ENCODE measurements around the gene FSTL4.

Gene FSTL4

DNA sequence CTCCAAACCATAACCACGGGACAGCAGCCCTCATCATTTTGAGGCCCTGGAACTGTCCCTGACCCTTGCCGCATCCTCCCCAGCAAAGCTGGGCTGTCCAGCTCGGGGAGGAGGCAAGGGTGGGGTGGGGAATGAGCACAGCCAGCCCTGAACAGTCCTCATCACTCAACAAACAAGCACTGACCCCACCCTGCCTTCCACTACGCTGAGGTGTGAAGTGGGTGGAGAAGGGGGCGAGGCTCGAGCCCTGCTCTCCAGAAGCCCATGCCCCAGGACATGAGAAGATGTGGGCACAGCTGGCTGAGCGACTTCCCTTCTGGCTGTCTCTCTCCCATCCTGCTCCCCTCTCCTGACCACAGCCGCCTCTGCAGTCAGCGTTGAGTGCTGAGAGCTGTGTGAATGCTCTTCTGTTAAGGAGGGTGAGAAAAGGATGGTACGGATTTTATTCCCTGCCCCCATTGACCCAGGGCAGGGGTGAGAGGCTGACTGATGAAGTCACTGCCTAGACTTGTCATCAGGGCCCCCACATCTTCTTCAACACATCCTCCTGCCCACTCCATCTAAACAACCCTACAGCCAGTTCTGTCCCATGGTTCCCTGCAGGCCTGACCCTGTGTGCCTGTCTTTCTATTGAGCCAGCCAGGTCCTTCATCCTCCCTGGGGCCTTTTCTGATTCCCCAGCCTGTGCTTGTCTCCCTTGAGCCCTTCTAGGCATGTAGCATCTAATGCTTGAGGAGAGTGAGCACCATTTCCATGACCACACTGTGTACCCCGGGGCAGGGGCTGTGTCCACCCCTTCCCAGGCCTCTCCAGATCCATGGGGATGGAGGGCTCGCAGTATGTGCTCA lies 276.0 kb downstream of the FSTL4 start:
- no peak for DNase-seq

GRCh38 chr5:133334796-133335639 lies 277.3 kb downstream of the FSTL4 start:
- DNase-seq = no peak

- DNase-seq = no peak
Observed at GRCh38 chr5:133333326-133334150, 278.8 kb downstream of the FSTL4 start.

DNA sequence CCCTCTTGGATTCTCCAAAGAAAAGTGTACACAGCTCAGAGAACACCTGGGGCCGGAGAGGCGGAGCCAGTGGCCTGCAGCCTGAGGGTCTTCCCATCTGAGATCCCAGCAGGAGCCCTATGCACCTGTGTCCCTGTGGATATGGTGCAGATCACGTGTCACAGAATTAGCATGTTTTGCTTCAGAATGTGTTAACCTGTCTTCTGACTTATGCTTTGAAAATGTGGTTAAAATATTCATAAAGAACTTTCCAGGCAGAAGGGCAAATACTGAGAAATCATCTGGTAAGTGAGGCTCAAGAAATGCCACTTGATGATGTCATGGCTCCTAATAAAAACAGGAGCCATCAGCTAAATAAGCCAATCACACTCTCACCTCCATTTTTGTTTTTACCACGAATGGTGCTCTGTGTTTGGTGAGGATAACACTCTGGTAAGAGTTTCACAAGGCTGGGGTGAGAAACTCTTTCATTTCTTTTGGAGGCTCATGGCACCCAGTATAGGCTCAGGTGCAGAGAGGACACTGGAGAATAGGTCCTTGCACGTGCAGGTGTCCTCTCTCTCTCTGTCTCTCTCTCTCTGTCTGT lies 279.8 kb downstream of the FSTL4 start:
- no peak for DNase-seq

- no peak for DNase-seq
Observed at GRCh38 chr5:133331941-133332340, 280.4 kb downstream of the FSTL4 start.

GRCh38 chr5:133330956-133331355 lies 281.4 kb downstream of the FSTL4 start:
- DNase-seq = no peak

DNA sequence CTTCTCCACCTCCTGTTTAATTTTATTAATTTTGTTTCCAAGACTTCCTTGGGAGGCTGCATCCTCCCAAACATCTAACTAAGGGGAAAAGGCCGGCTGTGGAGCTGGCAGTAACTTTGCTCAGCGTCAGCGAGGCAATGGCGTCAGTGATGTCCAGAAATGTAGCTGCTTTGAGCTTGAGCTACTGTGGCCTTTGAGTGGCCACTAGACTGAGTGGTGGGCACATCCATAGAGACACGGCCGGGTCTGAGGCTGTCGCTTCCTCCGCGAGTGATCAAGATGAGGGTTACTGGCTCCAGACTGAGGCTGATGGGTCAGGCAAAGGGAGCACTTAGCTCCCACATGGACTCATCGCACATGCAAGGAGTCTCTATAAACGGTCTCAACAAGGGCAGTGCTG lies 283.5 kb downstream of the FSTL4 start:
- no peak for DNase-seq

DNA sequence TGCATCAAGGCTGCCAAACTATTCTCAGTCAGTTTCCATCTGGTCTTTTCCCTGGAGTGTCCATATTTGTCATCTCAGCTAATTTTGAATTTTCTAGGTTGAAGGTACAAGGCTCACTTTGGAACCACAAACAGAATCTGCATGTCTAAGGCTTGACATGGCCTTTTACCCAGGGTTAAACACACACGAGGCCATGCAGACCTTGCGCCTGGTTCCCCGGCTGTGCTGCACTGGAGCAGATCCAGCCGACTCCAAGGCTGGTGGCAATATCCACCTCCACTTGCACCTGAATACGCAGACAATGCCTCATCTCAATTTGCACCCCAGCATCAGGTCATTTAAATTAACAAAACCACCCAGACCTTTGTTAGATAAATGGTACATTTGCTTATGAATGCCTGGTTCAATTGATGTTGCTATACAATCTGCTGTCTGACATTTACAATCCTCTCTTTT lies 284.4 kb downstream of the FSTL4 start:
- DNase-seq = no peak

DNA sequence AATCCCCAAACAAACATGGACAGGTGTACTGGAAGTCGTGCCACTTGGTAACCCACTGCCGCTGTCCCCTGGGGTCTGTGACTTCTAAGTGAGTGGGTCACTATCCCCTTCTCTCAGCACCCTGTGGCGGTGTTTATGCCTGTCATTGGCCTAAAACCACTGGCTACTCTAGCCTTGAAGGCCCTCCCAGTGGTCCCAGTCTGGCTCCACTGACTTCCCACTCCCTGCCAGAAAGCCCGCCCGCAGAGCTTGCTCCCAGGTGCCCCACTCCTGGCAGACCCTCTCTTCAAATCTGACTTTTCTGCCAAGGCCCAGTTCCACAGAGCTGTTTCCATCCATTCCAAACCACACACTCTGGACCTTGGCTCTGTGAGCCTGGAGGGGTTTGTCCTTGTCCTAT lies 286.0 kb downstream of the FSTL4 start:
- DNase-seq = no peak

DNA sequence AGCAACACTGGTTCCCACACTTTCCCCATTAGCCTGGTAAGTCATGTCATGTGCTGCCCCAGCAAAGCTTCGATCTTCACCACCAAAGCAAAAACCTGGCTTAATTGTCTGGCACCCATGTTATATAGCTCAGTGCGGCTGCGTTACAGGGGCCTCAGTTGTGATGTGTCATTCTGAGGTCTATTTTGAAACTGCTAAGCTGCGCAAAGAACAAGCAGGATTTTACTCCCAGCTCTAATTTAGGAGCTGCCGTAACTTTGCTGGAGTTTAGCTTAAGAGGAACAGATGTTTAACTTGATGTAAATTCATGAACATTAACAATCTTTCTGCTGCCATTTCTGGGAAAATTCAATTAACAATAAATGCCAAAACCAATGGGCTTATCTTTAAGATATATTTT lies 286.5 kb downstream of the FSTL4 start:
- no peak for DNase-seq

DNA sequence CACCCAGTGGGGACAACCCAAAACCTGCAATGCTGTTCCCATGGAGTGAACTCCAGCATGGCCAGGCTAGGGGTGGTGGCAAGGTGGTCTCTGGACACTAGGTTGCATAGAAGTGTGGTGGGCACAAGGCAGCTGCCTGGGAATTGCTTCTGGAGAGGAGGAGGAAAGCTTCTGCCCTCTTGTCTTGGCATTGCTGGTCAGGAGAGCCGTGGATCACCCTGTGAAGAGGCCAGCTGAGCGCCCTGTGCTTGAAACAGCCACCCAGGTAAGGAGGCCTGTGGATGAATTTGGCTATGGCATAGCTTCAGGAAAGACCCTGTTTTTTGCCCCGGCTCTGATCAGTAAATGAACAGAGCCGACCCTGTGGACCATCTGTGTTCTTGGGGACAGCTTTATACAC lies 287.4 kb downstream of the FSTL4 start:
- no peak for DNase-seq

DNA sequence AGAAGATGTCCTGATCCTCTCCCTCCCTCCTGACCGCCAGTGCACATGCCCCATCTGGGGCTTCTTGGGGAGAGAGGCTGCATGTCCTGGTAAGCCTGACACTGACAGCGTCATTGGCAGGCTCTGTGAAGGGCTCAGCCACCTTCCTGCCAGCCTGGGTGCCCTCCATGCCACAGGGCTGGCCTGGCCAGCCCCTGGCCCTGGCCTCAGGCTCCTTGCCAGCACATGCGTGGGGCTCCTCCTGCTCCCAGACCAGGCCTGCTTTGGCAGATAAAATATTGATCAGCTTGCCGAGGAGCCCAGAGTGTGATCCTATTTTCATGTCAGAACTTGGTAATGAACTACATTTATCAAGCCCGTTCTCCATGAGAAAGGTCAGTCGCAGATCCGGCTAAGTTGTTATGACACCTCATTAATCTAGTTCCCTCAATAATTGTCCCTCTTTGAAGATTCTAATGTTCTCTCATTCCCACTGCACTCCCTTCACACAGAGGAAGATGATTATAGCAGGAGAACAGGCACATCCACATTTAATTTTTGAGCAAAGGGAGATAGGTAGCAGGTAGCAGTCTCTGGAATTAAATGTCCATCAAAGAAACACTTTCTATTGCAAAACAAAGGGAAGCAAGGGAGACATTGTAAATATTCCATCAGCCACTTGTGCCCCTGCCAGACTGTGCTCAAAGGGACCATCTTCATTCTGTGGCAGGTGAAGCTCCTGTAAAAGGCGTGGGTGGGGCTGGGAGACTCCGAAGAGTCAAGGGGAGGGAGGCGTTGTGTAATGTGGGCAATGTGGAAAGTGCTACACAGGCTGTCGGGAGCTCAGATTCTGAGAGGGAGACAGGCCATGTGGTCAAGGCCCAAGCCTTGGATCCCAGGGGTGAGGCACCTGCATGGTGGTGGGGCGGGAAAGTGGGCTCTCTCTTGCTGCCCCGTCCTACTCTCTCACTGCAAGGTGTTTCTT lies 288.6 kb downstream of the FSTL4 start:
- DNase-seq = no peak

- DNase-seq = no peak
Observed at GRCh38 chr5:133322743-133323142, 289.6 kb downstream of the FSTL4 start.

DNA sequence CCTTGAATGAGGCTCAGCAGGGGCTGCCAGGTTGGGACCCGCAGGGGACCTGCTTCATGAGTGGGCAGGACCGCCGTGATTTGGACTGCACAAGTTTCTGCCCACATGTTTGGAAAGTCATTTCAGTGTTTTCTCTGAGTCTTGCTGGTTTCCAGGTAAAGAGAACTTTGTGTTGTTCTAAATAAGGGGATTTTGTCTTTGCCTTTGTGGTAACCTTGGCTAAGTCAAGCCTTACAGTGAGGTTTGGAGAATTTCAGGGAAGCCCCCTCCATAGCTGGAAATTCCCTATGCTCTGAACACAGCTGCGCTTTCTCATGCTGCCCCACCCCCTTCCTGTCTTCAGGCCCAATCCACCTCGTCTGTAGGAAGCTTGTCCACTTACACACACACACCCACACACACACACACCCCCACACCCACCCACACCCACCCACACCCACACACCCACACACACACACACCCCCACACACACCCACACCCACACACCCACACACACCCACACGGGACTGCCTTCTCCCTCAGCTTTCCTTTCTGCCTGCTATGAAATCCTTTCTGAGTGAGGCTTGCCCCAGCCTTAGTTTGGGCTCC lies 290.4 kb downstream of the FSTL4 start:
- peak; percentile 31 for DNase-seq

GRCh38 chr5:133321286-133321832 lies 291.0 kb downstream of the FSTL4 start:
- no peak for DNase-seq

- DNase-seq = no peak
Observed at GRCh38 chr5:133319905-133320520, 292.3 kb downstream of the FSTL4 start.

GRCh38 chr5:133319244-133319643 lies 293.1 kb downstream of the FSTL4 start:
- no peak for DNase-seq

- DNase-seq = no peak
Observed at GRCh38 chr5:133317558-133317957, 294.8 kb downstream of the FSTL4 start.

GRCh38 chr5:133316346-133317343 lies 295.7 kb downstream of the FSTL4 start:
- DNase-seq = no peak
